ENCODE measurements around the gene SFMBT2.
"Not testable (repeated sequence)": the region's sequence is repeated elsewhere in the genome, so short reads cannot be mapped to it uniquely, and the experiment has no call there.

Gene SFMBT2

GRCh38 chr10:7400068-7400715 is 10.6 kb downstream of the SFMBT2 start:
- DNase-seq: no peak

- no peak for DNase-seq
Observed at GRCh38 chr10:7399533-7399932, 11.3 kb downstream of the SFMBT2 start.

- DNase-seq: peak; percentile 40
Observed at GRCh38 chr10:7397049-7398035, 13.5 kb downstream of the SFMBT2 start.

GRCh38 chr10:7392301-7392700 is 18.5 kb downstream of the SFMBT2 start:
- not testable (repeated sequence) for DNase-seq

- no peak for DNase-seq
Observed at GRCh38 chr10:7391748-7392147, 19.1 kb downstream of the SFMBT2 start.

GRCh38 chr10:7390689-7391110 is 20.1 kb downstream of the SFMBT2 start:
- DNase-seq: not testable (repeated sequence)

GRCh38 chr10:7389844-7390243 is 21.0 kb downstream of the SFMBT2 start:
- no peak for DNase-seq

GRCh38 chr10:7389346-7389745 is 21.5 kb downstream of the SFMBT2 start:
- DNase-seq: no peak

GRCh38 chr10:7388602-7389001 is 22.2 kb downstream of the SFMBT2 start:
- no peak for DNase-seq

- DNase-seq: not testable (repeated sequence)
Observed at GRCh38 chr10:7388149-7388548, 22.7 kb downstream of the SFMBT2 start.

GRCh38 chr10:7385114-7385513 is 25.7 kb downstream of the SFMBT2 start:
- no peak for DNase-seq

- DNase-seq: no peak
Observed at GRCh38 chr10:7383442-7383841, 27.4 kb downstream of the SFMBT2 start.

- no peak for DNase-seq
Observed at GRCh38 chr10:7380704-7381241, 30.1 kb downstream of the SFMBT2 start.

- DNase-seq: no peak
Observed at GRCh38 chr10:7378602-7379403, 32.0 kb downstream of the SFMBT2 start.

GRCh38 chr10:7377614-7378248 is 33.1 kb downstream of the SFMBT2 start:
- no peak for DNase-seq

- DNase-seq: no peak
Observed at GRCh38 chr10:7374795-7375194, 36.0 kb downstream of the SFMBT2 start.

- no peak for DNase-seq
Observed at GRCh38 chr10:7373039-7373438, 37.8 kb downstream of the SFMBT2 start.

GRCh38 chr10:7372504-7372903 is 38.3 kb downstream of the SFMBT2 start:
- DNase-seq: no peak

GRCh38 chr10:7370511-7370910 is 40.3 kb downstream of the SFMBT2 start:
- no peak for DNase-seq

- no peak for DNase-seq
Observed at GRCh38 chr10:7365027-7365745, 45.6 kb downstream of the SFMBT2 start.

GRCh38 chr10:7364474-7364873 is 46.4 kb downstream of the SFMBT2 start:
- DNase-seq: no peak

GRCh38 chr10:7363700-7364099 is 47.1 kb downstream of the SFMBT2 start:
- DNase-seq: no peak
